Activated CD4-positive, alpha-beta T cell treated with anti-CD3 and anti-CD28 coated beads, Interleukin-2, amount 10 ng/mL, durations not matched to agents 24 days and 14 days (primary cell): ENCODE measurements around the gene MLLT1. TPM values are rescaled to one million over a fixed set of nuclear protein-coding genes. Genes with fewer than 3 reads are reported as not detected.

ENCODE experiments used
- DNase-seq: peaks from one replicate; pipeline ENCODE4 v3.0.0; 2022
- H3K27ac Mint-ChIP-seq: one replicate; pipeline ENCODE4 v1.8.0; 2022; ENCODE audit warnings: mild to moderate bottlenecking, mixed read lengths
- H3K27me3 Mint-ChIP-seq: one replicate; pipeline ENCODE4 v1.8.0; 2022; ENCODE audit warnings: mixed read lengths
- H3K36me3 Mint-ChIP-seq: one replicate; pipeline ENCODE4 v1.8.0; 2022; ENCODE audit warnings: low read depth, mild to moderate bottlenecking, mixed read lengths
- H3K4me1 Mint-ChIP-seq: one replicate; pipeline ENCODE4 v1.8.0; 2021; ENCODE audit warnings: mixed read lengths
- H3K4me3 Mint-ChIP-seq: one replicate; pipeline ENCODE4 v1.8.0; 2022; ENCODE audit warnings: mild to moderate bottlenecking, moderate library complexity, mixed read lengths
- H3K9me3 Mint-ChIP-seq: one replicate; pipeline ENCODE4 v1.8.0; 2021; ENCODE audit warnings: mixed read lengths
- intact Hi-C: fragments of 100-400 bp; cut with micrococcal nuclease; formaldehyde crosslinking; loops from one replicate; pipeline ENCODE4 v1.15.1; 2023
- total RNA-seq: library from RNA; stranded (reverse); gene quantifications from 2 replicates; pipeline ENCODE4 v1.2.3, GENCODE V29; 2022

The MLLT1 gene
- total RNA-seq, 1 donor from 2014 or later, result 74.3 TPM

- no peak for DNase-seq
- no peak overlapping the region for H3K27ac Mint-ChIP-seq
- intact Hi-C loops, result no loop called here
- no peaks in the 10 kb centered on the region for H3K9me3 Mint-ChIP-seq
- no peak overlapping the region for H3K4me3 Mint-ChIP-seq
- peaks cover 3% of the 10 kb centered on the region for H3K36me3 Mint-ChIP-seq
- peaks cover 2% of the 10 kb centered on the region for H3K4me1 Mint-ChIP-seq
- no peaks in the 10 kb centered on the region for H3K27me3 Mint-ChIP-seq
Measured at GRCh38 chr19:6221878-6222746, 57.7 kb downstream of the MLLT1 start.

- Mint-ChIP-seq H3K4me1 (peaks cover 2% of the 10 kb centered on the region), H3K27ac (no peak overlapping the region), H3K27me3 (no peaks in the 10 kb centered on the region), H3K9me3 (no peaks in the 10 kb centered on the region), H3K36me3 (peaks cover under 1% of the 10 kb centered on the region), H3K4me3 (no peak overlapping the region)
- DNase-seq, result no peak
- intact Hi-C loops, result no loop called here
Measured at GRCh38 chr19:6221220-6221877, 58.4 kb downstream of the MLLT1 start.

- Mint-ChIP-seq H3K9me3 (no peaks in the 10 kb centered on the region), H3K27me3 (no peaks in the 10 kb centered on the region), H3K27ac (no peak overlapping the region), H3K36me3 (no peaks in the 10 kb centered on the region), H3K4me1 (peaks cover 2% of the 10 kb centered on the region), H3K4me3 (no peak overlapping the region)
- no peak for DNase-seq
- intact Hi-C loops, result no loop called here
Measured at GRCh38 chr19:6220385-6221191, 59.2 kb downstream of the MLLT1 start.

DNA sequence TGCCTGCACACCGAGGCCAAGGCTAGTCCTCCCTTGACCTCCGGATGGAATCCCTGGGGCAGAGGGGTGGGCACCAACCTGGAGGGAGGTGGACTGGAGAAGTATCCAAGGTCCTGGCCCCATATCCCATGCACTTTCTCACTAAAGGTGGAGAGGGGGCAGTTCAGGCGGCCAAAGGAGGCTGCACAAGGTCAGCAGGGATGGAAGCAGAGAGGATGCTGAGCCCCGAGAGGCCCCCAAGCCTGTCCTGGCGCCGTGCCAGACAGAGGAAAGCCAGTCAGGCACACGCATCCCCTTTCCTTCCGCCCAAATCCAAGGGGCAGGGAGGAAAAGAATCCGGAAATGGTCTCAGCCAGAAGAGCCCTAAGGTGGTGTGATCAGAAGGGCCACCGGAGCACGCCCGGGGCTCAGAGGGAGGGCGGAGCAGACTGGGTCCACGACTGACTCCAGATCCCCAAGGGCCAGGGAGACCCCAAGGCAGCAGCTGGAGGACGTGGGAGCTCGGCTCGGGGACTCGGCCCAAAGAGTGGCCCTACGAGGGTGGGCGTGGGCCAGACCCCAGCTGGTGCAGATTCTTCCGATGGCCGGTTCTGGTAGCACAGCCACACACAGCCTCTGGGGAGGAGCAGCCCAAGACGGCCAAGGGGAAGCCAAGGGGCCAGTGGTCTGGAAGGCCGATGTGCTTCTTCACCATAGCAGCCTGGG, 60.0 kb downstream of the MLLT1 start:
- no peak for DNase-seq
- no peak overlapping the region for H3K4me3 Mint-ChIP-seq
- H3K4me1 Mint-ChIP-seq, result peaks cover 2% of the 10 kb centered on the region
- H3K9me3 Mint-ChIP-seq, result no peaks in the 10 kb centered on the region
- no peak overlapping the region for H3K27ac Mint-ChIP-seq
- H3K27me3 Mint-ChIP-seq, result no peaks in the 10 kb centered on the region
- H3K36me3 Mint-ChIP-seq, result no peaks in the 10 kb centered on the region
- intact Hi-C loops, result no loop called here

DNA sequence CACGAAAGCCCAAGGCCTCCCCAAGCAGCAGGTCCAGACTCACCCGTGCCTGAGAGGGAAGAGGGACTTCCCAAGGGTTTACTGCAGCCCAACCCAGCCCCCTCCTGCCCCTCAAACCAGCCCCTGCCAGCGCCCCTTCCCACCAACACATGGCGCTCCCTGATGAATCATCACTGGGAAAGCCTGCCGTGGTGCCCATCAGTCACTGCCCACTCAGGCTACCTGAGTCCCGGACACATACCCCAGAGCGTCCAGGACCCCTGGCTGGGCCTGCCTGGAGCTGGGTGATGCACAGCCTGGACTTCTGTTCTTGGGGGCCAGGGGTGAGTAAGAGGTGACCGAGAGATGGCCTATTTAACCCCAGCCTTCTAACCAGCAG, 60.6 kb downstream of the MLLT1 start:
- H3K4me3 Mint-ChIP-seq, result no peak overlapping the region
- H3K36me3 Mint-ChIP-seq, result no peaks in the 10 kb centered on the region
- DNase-seq, result no peak
- intact Hi-C loops, result no loop called here
- H3K27ac Mint-ChIP-seq, result no peak overlapping the region
- no peaks in the 10 kb centered on the region for H3K27me3 Mint-ChIP-seq
- no peaks in the 10 kb centered on the region for H3K9me3 Mint-ChIP-seq
- H3K4me1 Mint-ChIP-seq, result peaks cover 2% of the 10 kb centered on the region

DNA sequence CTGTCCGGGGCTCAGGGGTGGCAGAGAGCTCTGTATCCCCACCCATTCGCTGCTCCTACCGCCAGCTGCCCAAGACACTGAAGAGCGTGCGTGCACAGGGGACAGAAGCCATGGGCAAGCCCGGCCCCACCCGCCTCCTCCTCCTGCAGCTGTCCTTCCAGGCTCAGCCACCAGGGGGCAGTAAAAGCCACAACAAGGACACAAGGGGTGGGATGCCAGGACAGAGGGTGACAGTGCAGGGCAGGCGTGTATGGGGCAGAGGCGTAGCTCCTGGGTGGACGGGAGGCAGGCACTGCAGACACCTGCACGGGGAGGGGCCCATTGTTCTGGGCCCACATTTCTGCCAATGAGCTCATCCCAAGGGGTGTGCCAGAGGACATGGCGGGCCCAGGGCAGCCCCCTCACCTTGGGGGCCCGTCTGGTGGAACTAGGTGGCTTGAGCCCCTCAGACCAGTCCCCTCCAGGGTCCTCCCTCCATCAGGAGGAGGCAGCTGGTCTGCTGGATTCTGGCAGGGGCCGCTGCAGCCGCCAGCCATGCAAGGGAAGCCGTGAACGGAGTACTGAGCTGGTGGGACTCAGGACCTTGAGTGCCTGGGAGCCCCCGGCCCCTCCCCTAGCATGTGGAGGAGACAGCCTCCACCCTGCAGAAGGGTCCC, 61.2 kb downstream of the MLLT1 start:
- intact Hi-C loops, result loop anchor here (1.0 kb wide), 1 partner anchor 81 kb away; no protein-coding TSS in a partner anchor
- Mint-ChIP-seq H3K9me3 (no peaks in the 10 kb centered on the region), H3K4me1 (peaks cover 2% of the 10 kb centered on the region), H3K4me3 (no peak overlapping the region), H3K27ac (no peak overlapping the region), H3K27me3 (no peaks in the 10 kb centered on the region), H3K36me3 (no peaks in the 10 kb centered on the region)
- peak; percentile 95 for DNase-seq

GRCh38 chr19:6217752-6218334, 61.9 kb downstream of the MLLT1 start:
- Mint-ChIP-seq H3K4me1 (peaks cover 2% of the 10 kb centered on the region), H3K27me3 (no peaks in the 10 kb centered on the region), H3K27ac (no peak overlapping the region), H3K36me3 (no peaks in the 10 kb centered on the region), H3K4me3 (no peak overlapping the region), H3K9me3 (no peaks in the 10 kb centered on the region)
- intact Hi-C loops, result loop anchor here (1.0 kb wide), 1 partner anchor 81 kb away; no protein-coding TSS in a partner anchor
- DNase-seq, result no peak

GRCh38 chr19:6216996-6217751, 62.6 kb downstream of the MLLT1 start:
- Mint-ChIP-seq H3K36me3 (peaks cover 2% of the 10 kb centered on the region), H3K27ac (no peak overlapping the region), H3K27me3 (no peaks in the 10 kb centered on the region), H3K4me3 (no peak overlapping the region), H3K4me1 (peaks cover 2% of the 10 kb centered on the region), H3K9me3 (no peaks in the 10 kb centered on the region)
- no peak for DNase-seq
- intact Hi-C loops, result no loop called here

GRCh38 chr19:6216236-6216995, 63.4 kb downstream of the MLLT1 start:
- no peak overlapping the region for H3K4me3 Mint-ChIP-seq
- no peaks in the 10 kb centered on the region for H3K9me3 Mint-ChIP-seq
- peaks cover 4% of the 10 kb centered on the region for H3K36me3 Mint-ChIP-seq
- H3K27ac Mint-ChIP-seq, result no peak overlapping the region
- intact Hi-C loops, result no loop called here
- H3K4me1 Mint-ChIP-seq, result peaks cover 2% of the 10 kb centered on the region
- no peaks in the 10 kb centered on the region for H3K27me3 Mint-ChIP-seq
- no peak for DNase-seq

GRCh38 chr19:6215701-6216235, 64.0 kb downstream of the MLLT1 start:
- intact Hi-C loops, result no loop called here
- no peaks in the 10 kb centered on the region for H3K9me3 Mint-ChIP-seq
- peaks cover 4% of the 10 kb centered on the region for H3K36me3 Mint-ChIP-seq
- no peak overlapping the region for H3K27ac Mint-ChIP-seq
- no peak overlapping the region for H3K4me3 Mint-ChIP-seq
- no peaks in the 10 kb centered on the region for H3K27me3 Mint-ChIP-seq
- H3K4me1 Mint-ChIP-seq, result peaks cover 2% of the 10 kb centered on the region
- DNase-seq, result no peak

- H3K4me3 Mint-ChIP-seq, result no peak overlapping the region
- no peaks in the 10 kb centered on the region for H3K27me3 Mint-ChIP-seq
- DNase-seq, result no peak
- intact Hi-C loops, result no loop called here
- no peaks in the 10 kb centered on the region for H3K9me3 Mint-ChIP-seq
- no peak overlapping the region for H3K27ac Mint-ChIP-seq
- H3K36me3 Mint-ChIP-seq, result peaks cover 4% of the 10 kb centered on the region
- peaks cover 2% of the 10 kb centered on the region for H3K4me1 Mint-ChIP-seq
Measured at GRCh38 chr19:6214881-6215541, 64.8 kb downstream of the MLLT1 start.
